Measurements from ENCODE around the gene PCLO. TPM values are rescaled to one million over a fixed set of nuclear protein-coding genes. Genes with fewer than 3 reads are reported as not detected.

Gene PCLO
- total RNA-seq, 3 donors from 2014 or later, result 0.10 TPM; not detected in 2

GRCh38 chr7:83156006-83156405, 6.7 kb downstream of the PCLO start:
- DNase-seq, result no peak
- Mint-ChIP-seq H3K27me3 (ENCODE audit: low read depth) (no peaks in the 10 kb centered on the region), H3K36me3 (ENCODE audit: insufficient read depth) (no peaks in the 10 kb centered on the region), H3K9me3 (peaks cover 4% of the 10 kb centered on the region), H3K4me1 (ENCODE audit: low read depth) (no peaks in the 10 kb centered on the region), H3K4me3 (no peak overlapping the region)
- ATAC-seq, result no peak

- Mint-ChIP-seq H3K4me1 (ENCODE audit: low read depth) (no peaks in the 10 kb centered on the region), H3K36me3 (ENCODE audit: insufficient read depth) (no peaks in the 10 kb centered on the region), H3K4me3 (no peak overlapping the region), H3K27me3 (ENCODE audit: low read depth) (no peaks in the 10 kb centered on the region), H3K9me3 (peaks cover 7% of the 10 kb centered on the region)
- ATAC-seq, result no peak
- DNase-seq, result no peak
Observed at GRCh38 chr7:83155407-83155806, 7.3 kb downstream of the PCLO start.

- no peak for ATAC-seq
- Mint-ChIP-seq H3K4me3 (no peak overlapping the region), H3K4me1 (ENCODE audit: low read depth) (no peaks in the 10 kb centered on the region), H3K27me3 (ENCODE audit: low read depth) (no peaks in the 10 kb centered on the region), H3K36me3 (ENCODE audit: insufficient read depth) (no peaks in the 10 kb centered on the region), H3K9me3 (peaks cover 17% of the 10 kb centered on the region)
- DNase-seq, result no peak
Observed at GRCh38 chr7:83153419-83153818, 9.3 kb downstream of the PCLO start.

- no peak for ATAC-seq
- H3K4me1 Mint-ChIP-seq (ENCODE audit: low read depth), result no peaks in the 10 kb centered on the region
- H3K9me3 Mint-ChIP-seq, result peaks cover 17% of the 10 kb centered on the region
- no peaks in the 10 kb centered on the region for H3K27me3 Mint-ChIP-seq (ENCODE audit: low read depth)
- no peaks in the 10 kb centered on the region for H3K36me3 Mint-ChIP-seq (ENCODE audit: insufficient read depth)
- no peak overlapping the region for H3K4me3 Mint-ChIP-seq
- no peak for DNase-seq
Observed at GRCh38 chr7:83150310-83150709, 12.4 kb downstream of the PCLO start.

GRCh38 chr7:83149466-83149865, 13.2 kb downstream of the PCLO start:
- H3K27me3 Mint-ChIP-seq (ENCODE audit: low read depth), result no peaks in the 10 kb centered on the region
- H3K4me3 Mint-ChIP-seq, result no peak overlapping the region
- H3K36me3 Mint-ChIP-seq (ENCODE audit: insufficient read depth), result no peaks in the 10 kb centered on the region
- ATAC-seq, result no peak
- DNase-seq, result no peak
- H3K4me1 Mint-ChIP-seq (ENCODE audit: low read depth), result no peaks in the 10 kb centered on the region
- H3K9me3 Mint-ChIP-seq, result peaks cover 17% of the 10 kb centered on the region

GRCh38 chr7:83148776-83149175, 13.9 kb downstream of the PCLO start:
- Mint-ChIP-seq H3K4me1 (ENCODE audit: low read depth) (no peaks in the 10 kb centered on the region), H3K27me3 (ENCODE audit: low read depth) (no peaks in the 10 kb centered on the region), H3K4me3 (no peak overlapping the region), H3K9me3 (peaks cover 17% of the 10 kb centered on the region), H3K36me3 (ENCODE audit: insufficient read depth) (no peaks in the 10 kb centered on the region)
- DNase-seq, result no peak
- ATAC-seq, result no peak

GRCh38 chr7:83143107-83143506, 19.6 kb downstream of the PCLO start:
- no peaks in the 10 kb centered on the region for H3K36me3 Mint-ChIP-seq (ENCODE audit: insufficient read depth)
- ATAC-seq, result no peak
- H3K27me3 Mint-ChIP-seq (ENCODE audit: low read depth), result no peaks in the 10 kb centered on the region
- no peaks in the 10 kb centered on the region for H3K9me3 Mint-ChIP-seq
- no peak overlapping the region for H3K4me3 Mint-ChIP-seq
- no peaks in the 10 kb centered on the region for H3K4me1 Mint-ChIP-seq (ENCODE audit: low read depth)
- DNase-seq, result no peak

GRCh38 chr7:83142365-83142764, 20.3 kb downstream of the PCLO start:
- H3K4me1 Mint-ChIP-seq (ENCODE audit: low read depth), result no peaks in the 10 kb centered on the region
- ATAC-seq, result no peak
- H3K4me3 Mint-ChIP-seq, result no peak overlapping the region
- no peaks in the 10 kb centered on the region for H3K36me3 Mint-ChIP-seq (ENCODE audit: insufficient read depth)
- H3K27me3 Mint-ChIP-seq (ENCODE audit: low read depth), result no peaks in the 10 kb centered on the region
- no peak for DNase-seq
- H3K9me3 Mint-ChIP-seq, result no peaks in the 10 kb centered on the region

GRCh38 chr7:83141927-83142326, 20.8 kb downstream of the PCLO start:
- Mint-ChIP-seq H3K4me1 (ENCODE audit: low read depth) (no peaks in the 10 kb centered on the region), H3K4me3 (no peak overlapping the region), H3K9me3 (no peaks in the 10 kb centered on the region), H3K36me3 (ENCODE audit: insufficient read depth) (no peaks in the 10 kb centered on the region), H3K27me3 (ENCODE audit: low read depth) (no peaks in the 10 kb centered on the region)
- DNase-seq (no peak), ATAC-seq (no peak)

GRCh38 chr7:83130623-83131545, 31.8 kb downstream of the PCLO start:
- no peaks in the 10 kb centered on the region for H3K4me1 Mint-ChIP-seq (ENCODE audit: low read depth)
- H3K9me3 Mint-ChIP-seq, result peaks cover 4% of the 10 kb centered on the region
- DNase-seq (no peak), ATAC-seq (no peak)
- no peaks in the 10 kb centered on the region for H3K27me3 Mint-ChIP-seq (ENCODE audit: low read depth)
- no peak overlapping the region for H3K4me3 Mint-ChIP-seq
- no peaks in the 10 kb centered on the region for H3K36me3 Mint-ChIP-seq (ENCODE audit: insufficient read depth)

GRCh38 chr7:83130191-83130590, 32.5 kb downstream of the PCLO start:
- Mint-ChIP-seq H3K36me3 (ENCODE audit: insufficient read depth) (no peaks in the 10 kb centered on the region), H3K4me3 (no peak overlapping the region), H3K4me1 (ENCODE audit: low read depth) (no peaks in the 10 kb centered on the region), H3K9me3 (peaks cover 4% of the 10 kb centered on the region), H3K27me3 (ENCODE audit: low read depth) (no peaks in the 10 kb centered on the region)
- ATAC-seq (no peak), DNase-seq (no peak)

GRCh38 chr7:83119494-83119893, 43.2 kb downstream of the PCLO start:
- H3K36me3 Mint-ChIP-seq (ENCODE audit: insufficient read depth), result no peaks in the 10 kb centered on the region
- ATAC-seq (no peak), DNase-seq (no peak)
- H3K4me3 Mint-ChIP-seq, result no peak overlapping the region
- H3K27me3 Mint-ChIP-seq (ENCODE audit: low read depth), result no peaks in the 10 kb centered on the region
- no peaks in the 10 kb centered on the region for H3K4me1 Mint-ChIP-seq (ENCODE audit: low read depth)
- H3K9me3 Mint-ChIP-seq, result peaks cover 10% of the 10 kb centered on the region

- Mint-ChIP-seq H3K4me1 (ENCODE audit: low read depth) (no peaks in the 10 kb centered on the region), H3K27me3 (ENCODE audit: low read depth) (no peaks in the 10 kb centered on the region), H3K9me3 (peaks cover 10% of the 10 kb centered on the region), H3K4me3 (no peak overlapping the region), H3K36me3 (ENCODE audit: insufficient read depth) (no peaks in the 10 kb centered on the region)
- no peak for DNase-seq
- ATAC-seq, result no peak
Observed at GRCh38 chr7:83119026-83119382, 43.7 kb downstream of the PCLO start.

GRCh38 chr7:83118347-83119025, 44.2 kb downstream of the PCLO start:
- H3K4me3 Mint-ChIP-seq, result no peak overlapping the region
- H3K4me1 Mint-ChIP-seq (ENCODE audit: low read depth), result no peaks in the 10 kb centered on the region
- DNase-seq (no peak), ATAC-seq (no peak)
- H3K36me3 Mint-ChIP-seq (ENCODE audit: insufficient read depth), result no peaks in the 10 kb centered on the region
- no peaks in the 10 kb centered on the region for H3K27me3 Mint-ChIP-seq (ENCODE audit: low read depth)
- H3K9me3 Mint-ChIP-seq, result peaks cover 10% of the 10 kb centered on the region

GRCh38 chr7:83117466-83117865, 45.2 kb downstream of the PCLO start:
- Mint-ChIP-seq H3K27me3 (ENCODE audit: low read depth) (no peaks in the 10 kb centered on the region), H3K4me1 (ENCODE audit: low read depth) (no peaks in the 10 kb centered on the region), H3K9me3 (peaks cover 10% of the 10 kb centered on the region), H3K4me3 (no peak overlapping the region), H3K36me3 (ENCODE audit: insufficient read depth) (no peaks in the 10 kb centered on the region)
- DNase-seq (no peak), ATAC-seq (no peak)
